Measurements from ENCODE around the gene GRIFIN. TPM values are rescaled to one million over a fixed set of nuclear protein-coding genes. Genes with fewer than 3 reads are reported as not detected.

The GRIFIN gene
- total RNA-seq, 6 donors from 2014 or later: not detected

DNA sequence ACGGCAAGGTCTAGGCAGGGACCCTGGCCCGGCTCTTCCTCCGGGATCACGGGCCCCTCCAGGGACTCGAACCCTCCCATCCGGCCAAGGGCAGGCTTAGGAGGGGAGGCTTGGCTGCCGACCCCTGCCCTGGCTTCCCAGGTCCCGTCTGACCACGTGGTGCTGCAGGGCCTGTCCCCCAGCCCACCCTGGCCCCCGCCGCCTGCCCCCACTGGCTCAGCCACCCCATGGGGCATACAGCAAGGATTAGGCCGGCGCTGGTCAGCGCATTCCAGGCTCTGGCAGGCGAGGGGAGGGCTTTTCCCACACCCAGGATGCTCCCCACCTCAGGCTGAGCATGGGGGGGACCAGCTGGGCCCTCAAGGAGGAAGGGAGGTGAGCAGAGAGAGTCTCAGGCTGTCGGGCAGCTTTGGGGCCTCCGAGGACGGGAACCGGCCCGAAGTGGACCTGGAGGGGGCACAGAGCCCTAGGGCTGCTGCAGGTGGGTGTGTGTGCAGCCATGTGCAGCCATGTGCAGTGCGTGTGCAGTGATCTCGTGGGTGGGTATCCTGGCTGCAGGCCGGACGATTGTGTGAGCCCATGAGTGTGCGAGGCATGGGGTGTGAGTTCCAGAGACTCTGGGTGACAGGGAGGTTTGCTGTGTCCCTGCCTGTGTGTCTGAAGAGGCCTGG is 713 bp upstream of the GRIFIN start:
- H3K4me1 ChIP-seq: peaks cover 15 to 21% (median 18%) of the 10 kb centered on the region in 4 donors
- WGBS, 2 donors: 65 to 82% methylated on average over 7 to 18 of the region's 25 CpGs
- peak in 1 of 2 donors; percentile 82 for DNase-seq
- H3K27me3 ChIP-seq: no peaks in the 10 kb centered on the region
- no peak overlapping the region for H3K4me3 ChIP-seq
- no peak for ATAC-seq (ENCODE audit: low FRiP score in 2 of 2)
- H3K36me3 ChIP-seq: no peaks in the 10 kb centered on the region
- no peaks in the 10 kb centered on the region for H3K9me3 ChIP-seq
- H3K27ac ChIP-seq: no peak overlapping the region
- no peak for TF ChIP-seq EP300 (IDR thresholded peaks at IDR 0.05)
- TF ChIP-seq CTCF (IDR thresholded peaks at IDR 0.05): no peak
- no peak for TF ChIP-seq POLR2AphosphoS5 (IDR thresholded peaks at IDR 0.05)
- no peak for TF ChIP-seq POLR2A (IDR thresholded peaks at IDR 0.05)

DNA sequence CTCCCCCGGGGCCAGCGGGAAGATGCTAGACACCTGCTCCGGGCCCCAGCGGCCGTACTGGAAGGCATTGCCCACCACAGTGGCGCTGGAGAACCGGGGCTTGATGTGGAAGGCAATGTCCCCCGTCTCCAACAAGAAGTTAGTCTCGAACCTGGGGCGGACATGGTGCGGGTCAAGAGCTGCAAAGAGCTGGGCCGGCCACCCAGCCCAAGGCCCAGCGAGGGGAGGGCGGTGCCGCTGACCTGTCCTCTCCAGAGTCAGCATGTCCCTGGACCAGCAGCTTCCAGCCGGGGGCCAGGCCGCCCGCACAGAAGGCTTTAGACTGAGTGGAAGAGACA is 551 bp downstream of the GRIFIN start:
- H3K36me3 ChIP-seq: no peaks in the 10 kb centered on the region
- H3K27ac ChIP-seq: no peak overlapping the region
- no peaks in the 10 kb centered on the region for H3K27me3 ChIP-seq
- no peaks in the 10 kb centered on the region for H3K9me3 ChIP-seq
- ATAC-seq (ENCODE audit: low FRiP score in 2 of 2): no peak
- 96% methylated on average over 17 of the region's 18 CpGs; no CpG with 5 or more reads in 1 of the 2 donors for WGBS, 2 donors
- DNase-seq: peak in 1 of 2 donors; percentile 77
- no peak overlapping the region for H3K4me3 ChIP-seq
- no peak for TF ChIP-seq POLR2A (IDR thresholded peaks at IDR 0.05)
- peaks cover 24 to 31% (median 27%) of the 10 kb centered on the region in 4 donors for H3K4me1 ChIP-seq

GRCh38 chr7:2474813-2475677 is 1.2 kb downstream of the GRIFIN start:
- Histone ChIP-seq H3K4me3 (no peak overlapping the region), H3K27me3 (no peaks in the 10 kb centered on the region), H3K27ac (no peak overlapping the region), H3K4me1 (peaks cover 24 to 31% (median 27%) of the 10 kb centered on the region in 4 donors), H3K36me3 (no peaks in the 10 kb centered on the region), H3K9me3 (no peaks in the 10 kb centered on the region)
- ATAC-seq (ENCODE audit: low FRiP score in 2 of 2) (no peak), DNase-seq (peak in 1 of 2 donors; percentile 74)
- TF ChIP-seq POLR2AphosphoS5 (IDR thresholded peaks at IDR 0.05): no peak
- no peak for TF ChIP-seq CTCF (IDR thresholded peaks at IDR 0.05)
- no peak for TF ChIP-seq POLR2A (IDR thresholded peaks at IDR 0.05)
- TF ChIP-seq EP300 (IDR thresholded peaks at IDR 0.05): no peak
- 89% methylated on average over 25 of the region's 28 CpGs; no CpG with 5 or more reads in 1 of the 2 donors for WGBS, 2 donors

GRCh38 chr7:2474224-2474623 is 2.0 kb downstream of the GRIFIN start:
- Histone ChIP-seq H3K4me3 (no peak overlapping the region), H3K27ac (no peak overlapping the region), H3K27me3 (no peaks in the 10 kb centered on the region), H3K9me3 (no peaks in the 10 kb centered on the region), H3K36me3 (no peaks in the 10 kb centered on the region), H3K4me1 (peaks cover 24 to 31% (median 27%) of the 10 kb centered on the region in 4 donors)
- ATAC-seq (ENCODE audit: low FRiP score in 2 of 2) (no peak), DNase-seq (peak in 1 of 2 donors; percentile 52)
- 81 to 87% methylated on average over 3 to 13 of the region's 15 CpGs for WGBS, 2 donors
- TF ChIP-seq POLR2A (IDR thresholded peaks at IDR 0.05): no peak
- no peak for TF ChIP-seq EP300 (IDR thresholded peaks at IDR 0.05)
- no peak for TF ChIP-seq CTCF (IDR thresholded peaks at IDR 0.05)
- no peak for TF ChIP-seq POLR2AphosphoS5 (IDR thresholded peaks at IDR 0.05)

DNA sequence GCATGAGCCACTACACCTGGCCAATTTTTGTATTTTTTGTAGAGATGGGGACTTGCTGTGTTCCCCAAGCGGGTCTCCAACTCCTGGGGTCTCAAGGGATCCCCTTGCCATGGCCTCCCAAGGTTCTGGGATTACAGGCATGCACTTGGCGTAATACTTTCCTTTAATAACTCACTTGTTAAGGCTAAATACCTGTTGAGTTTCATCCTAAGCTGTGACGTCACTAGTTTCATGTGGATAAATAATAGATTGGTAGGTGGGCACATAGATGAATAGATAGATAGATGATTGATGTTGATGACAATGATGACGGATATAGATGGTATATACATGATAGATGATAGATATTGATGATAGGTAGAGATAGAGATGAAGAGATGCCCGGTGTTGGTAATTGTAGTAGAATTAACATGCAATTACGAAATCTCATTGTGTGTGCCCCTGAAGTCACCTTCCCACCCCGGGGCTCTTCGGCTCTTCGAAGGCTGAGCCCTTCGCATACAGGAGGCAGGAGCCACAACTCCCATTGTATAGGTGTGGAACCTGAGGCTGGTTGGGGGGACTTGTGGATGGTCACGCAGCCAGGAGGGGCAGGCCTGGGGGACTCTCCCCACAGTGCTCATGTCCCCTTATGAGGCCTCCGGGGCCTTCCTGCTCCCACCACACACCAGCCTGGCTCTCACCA is 2.6 kb downstream of the GRIFIN start:
- Histone ChIP-seq H3K36me3 (no peaks in the 10 kb centered on the region), H3K27ac (no peak overlapping the region), H3K4me3 (no peak overlapping the region), H3K27me3 (no peaks in the 10 kb centered on the region), H3K4me1 (peaks cover 22 to 30% (median 25%) of the 10 kb centered on the region in 4 donors), H3K9me3 (no peaks in the 10 kb centered on the region)
- DNase-seq (no peak), ATAC-seq (ENCODE audit: low FRiP score in 2 of 2) (no peak)
- TF ChIP-seq POLR2AphosphoS5 (IDR thresholded peaks at IDR 0.05) (no peak), CTCF (IDR thresholded peaks at IDR 0.05) (no peak), EP300 (IDR thresholded peaks at IDR 0.05) (no peak), POLR2A (IDR thresholded peaks at IDR 0.05) (no peak)
- WGBS, 2 donors: 83 to 84% methylated on average over 10 to 11 of the region's 12 CpGs
